Panc1 (cell line): ENCODE data around the gene CCDC47.

ENCODE experiments used
- POLR2AphosphoS5 ChIP-seq: IDR thresholded peaks from 2 replicates; pipeline ENCODE4 v1.6.1; 2012; ENCODE audit warnings: mild to moderate bottlenecking, low read depth, low read length, moderate library complexity
- TCF7L2 ChIP-seq: IDR thresholded peaks from 2 replicates; pipeline ENCODE4 v1.6.1; 2011; ENCODE audit warnings: mild to moderate bottlenecking, low read depth, low read length, inconsistent platforms
- TF ChIP-seq, protein P1 (sequence below): fragments of 450-650 bp; IDR thresholded peaks from 2 replicates; pipeline ENCODE4 v1.5.1; 2017; ENCODE audit warnings: mild to moderate bottlenecking
- TF ChIP-seq, protein P2 (sequence below), 2 experiments: IDR thresholded peaks; 2 replicates each; pipeline ENCODE4 v1.6.1; 2011 to 2012; ENCODE audit warnings: low read depth in 2 of 2, control low read depth in 1 of 2, low read length in 1 of 2, mild to moderate bottlenecking in 1 of 2, moderate library complexity in 1 of 2; ENCODE audit not compliant: insufficient read depth in 1 of 2

DNA sequence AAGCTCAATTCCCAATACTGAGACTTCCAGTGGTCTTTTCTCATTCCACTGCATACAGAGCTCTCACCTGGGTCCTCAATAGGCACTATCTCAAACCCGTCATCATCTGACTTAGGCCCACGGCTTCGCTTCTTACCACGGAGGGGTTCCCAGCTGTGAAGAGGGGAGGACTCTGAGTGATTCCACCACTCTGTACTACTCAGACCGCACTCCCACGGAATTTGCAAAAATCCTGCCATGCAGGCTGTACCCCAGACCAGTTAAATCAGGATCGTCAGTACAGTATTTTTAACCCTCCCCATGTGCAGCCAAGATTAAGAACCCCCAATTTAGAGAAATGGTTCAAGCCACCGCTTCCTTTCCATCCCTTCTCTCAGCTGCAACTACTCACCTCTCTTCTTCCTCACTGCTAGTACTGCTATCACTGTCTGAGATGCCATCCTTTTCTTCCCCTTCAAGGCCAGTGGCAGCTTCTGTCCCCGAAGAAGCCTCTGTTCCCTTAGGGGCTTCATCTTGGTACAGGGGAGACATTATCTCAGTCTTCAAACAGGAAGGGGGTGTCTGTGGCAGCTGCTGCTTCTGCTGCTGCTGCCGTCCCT is 47.7 kb upstream of the CCDC47 start:
- TF ChIP-seq, protein P1, sequence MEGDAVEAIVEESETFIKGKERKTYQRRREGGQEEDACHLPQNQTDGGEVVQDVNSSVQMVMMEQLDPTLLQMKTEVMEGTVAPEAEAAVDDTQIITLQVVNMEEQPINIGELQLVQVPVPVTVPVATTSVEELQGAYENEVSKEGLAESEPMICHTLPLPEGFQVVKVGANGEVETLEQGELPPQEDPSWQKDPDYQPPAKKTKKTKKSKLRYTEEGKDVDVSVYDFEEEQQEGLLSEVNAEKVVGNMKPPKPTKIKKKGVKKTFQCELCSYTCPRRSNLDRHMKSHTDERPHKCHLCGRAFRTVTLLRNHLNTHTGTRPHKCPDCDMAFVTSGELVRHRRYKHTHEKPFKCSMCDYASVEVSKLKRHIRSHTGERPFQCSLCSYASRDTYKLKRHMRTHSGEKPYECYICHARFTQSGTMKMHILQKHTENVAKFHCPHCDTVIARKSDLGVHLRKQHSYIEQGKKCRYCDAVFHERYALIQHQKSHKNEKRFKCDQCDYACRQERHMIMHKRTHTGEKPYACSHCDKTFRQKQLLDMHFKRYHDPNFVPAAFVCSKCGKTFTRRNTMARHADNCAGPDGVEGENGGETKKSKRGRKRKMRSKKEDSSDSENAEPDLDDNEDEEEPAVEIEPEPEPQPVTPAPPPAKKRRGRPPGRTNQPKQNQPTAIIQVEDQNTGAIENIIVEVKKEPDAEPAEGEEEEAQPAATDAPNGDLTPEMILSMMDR: no peak
- TF ChIP-seq, protein P2, sequence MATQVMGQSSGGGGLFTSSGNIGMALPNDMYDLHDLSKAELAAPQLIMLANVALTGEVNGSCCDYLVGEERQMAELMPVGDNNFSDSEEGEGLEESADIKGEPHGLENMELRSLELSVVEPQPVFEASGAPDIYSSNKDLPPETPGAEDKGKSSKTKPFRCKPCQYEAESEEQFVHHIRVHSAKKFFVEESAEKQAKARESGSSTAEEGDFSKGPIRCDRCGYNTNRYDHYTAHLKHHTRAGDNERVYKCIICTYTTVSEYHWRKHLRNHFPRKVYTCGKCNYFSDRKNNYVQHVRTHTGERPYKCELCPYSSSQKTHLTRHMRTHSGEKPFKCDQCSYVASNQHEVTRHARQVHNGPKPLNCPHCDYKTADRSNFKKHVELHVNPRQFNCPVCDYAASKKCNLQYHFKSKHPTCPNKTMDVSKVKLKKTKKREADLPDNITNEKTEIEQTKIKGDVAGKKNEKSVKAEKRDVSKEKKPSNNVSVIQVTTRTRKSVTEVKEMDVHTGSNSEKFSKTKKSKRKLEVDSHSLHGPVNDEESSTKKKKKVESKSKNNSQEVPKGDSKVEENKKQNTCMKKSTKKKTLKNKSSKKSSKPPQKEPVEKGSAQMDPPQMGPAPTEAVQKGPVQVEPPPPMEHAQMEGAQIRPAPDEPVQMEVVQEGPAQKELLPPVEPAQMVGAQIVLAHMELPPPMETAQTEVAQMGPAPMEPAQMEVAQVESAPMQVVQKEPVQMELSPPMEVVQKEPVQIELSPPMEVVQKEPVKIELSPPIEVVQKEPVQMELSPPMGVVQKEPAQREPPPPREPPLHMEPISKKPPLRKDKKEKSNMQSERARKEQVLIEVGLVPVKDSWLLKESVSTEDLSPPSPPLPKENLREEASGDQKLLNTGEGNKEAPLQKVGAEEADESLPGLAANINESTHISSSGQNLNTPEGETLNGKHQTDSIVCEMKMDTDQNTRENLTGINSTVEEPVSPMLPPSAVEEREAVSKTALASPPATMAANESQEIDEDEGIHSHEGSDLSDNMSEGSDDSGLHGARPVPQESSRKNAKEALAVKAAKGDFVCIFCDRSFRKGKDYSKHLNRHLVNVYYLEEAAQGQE (IDR thresholded peaks at IDR 0.05; ENCODE audit: insufficient read depth in 1 of 2, low read depth in 2 of 2, low read length in 1 of 2): no peak
- TF ChIP-seq POLR2AphosphoS5: peak; percentile 46; the same call in 1 of the 2 replicates
- no peak for TF ChIP-seq TCF7L2
